HCT116 (cell line): ENCODE results near the gene TMSB10. TPM values are rescaled to one million over a fixed set of nuclear protein-coding genes. Genes with fewer than 3 reads are reported as not detected.

Experiments
- ATAC-seq: fragments of 200-7000 bp; cut with Tn5 transposase; 2 replicates; pipeline ENCODE4 v1.9.1; 2020; ENCODE audit warnings: mild to moderate bottlenecking, moderate library complexity
- BruUV-seq: library from RNA; stranded (reverse); fragments of 400-500 nt; replicated peaks from 2 replicates; lab custom pipeline; 2021; lab: Mats Ljungman, UMichigan
- CTCF ChIA-PET: fragments of 300-600 bp; sonication (Branson Sonifier 250); formaldehyde crosslinking; loops from one replicate; lab custom pipeline; 2021; ENCODE audit warnings: antibody characterized with exemption; lab: Charles Lee
- POLR2A ChIA-PET: fragments of 300-600, 350-600 bp; sonication (Branson Sonifier 250); formaldehyde crosslinking; loops from one replicate; lab custom pipeline; 2021; ENCODE audit warnings: antibody characterized with exemption; lab: Charles Lee
- RAD21 ChIA-PET, 2 experiments: fragments of 300-600 bp; sonication (Branson Sonifier 250); formaldehyde crosslinking; loops; one replicate each; lab custom pipeline; 2023; ENCODE audit warnings: low total read pairs in 2 of 2; ENCODE audit not compliant: uncharacterized antibody in 2 of 2, unreplicated experiment in 2 of 2, low non-redundant PET in 1 of 2; lab: Charles Lee
- DNase-seq: peaks from one replicate; pipeline ENCODE4 v3.0.0-alpha.2; 2010; ENCODE audit warnings: low read depth, low spot score
- H2AFZ ChIP-seq: fragments of 200-600 bp; shearing (Covaris generic), sonication (generic); 2 replicates; pipeline ENCODE4 v1.6.1; 2017; ENCODE audit warnings: low read depth, mixed run types, mixed read lengths, antibody characterized with exemption, low read length; ENCODE audit not compliant: poor library complexity, severe bottlenecking
- H3K27ac ChIP-seq: 2 replicates; pipeline ENCODE4 v1.5.1; 2012; ENCODE audit warnings: low read depth, low read length
- H3K27me3 ChIP-seq: fragments of 200-600 bp; sonication (generic); 2 replicates; pipeline ENCODE4 v1.6.1; 2016; ENCODE audit warnings: mixed run types, low read length, mixed read lengths; ENCODE audit not compliant: insufficient read depth
- H3K36me3 ChIP-seq, 2 experiments: fragments of 200-500 bp in 1 of 2; fragments of 200-600 bp in 1 of 2; sonication (Bioruptor generic) in 1 of 2; sonication (generic) in 1 of 2; 2 replicates each; pipeline versions ENCODE4 v1.5.1 to v1.6.1; 2014 to 2016; ENCODE audit warnings: low read length in 2 of 2, inconsistent platforms in 1 of 2, mixed read lengths in 1 of 2, mixed run types in 1 of 2; ENCODE audit not compliant: insufficient read depth in 2 of 2, control insufficient read depth in 1 of 2
- H3K4me1 ChIP-seq, 2 experiments: fragments of 200-600 bp in 1 of 2; sonication (generic) in 1 of 2; 2 replicates each; pipeline versions ENCODE4 v1.5.1 to v1.6.1; 2012 to 2017; ENCODE audit warnings: low read length in 2 of 2, inconsistent platforms in 1 of 2, mild to moderate bottlenecking in 1 of 2, mixed read lengths in 1 of 2, mixed run types in 1 of 2, moderate library complexity in 1 of 2; ENCODE audit not compliant: insufficient read depth in 2 of 2, control insufficient read depth in 1 of 2
- H3K4me2 ChIP-seq: fragments of 200-600 bp; sonication (generic); 2 replicates; pipeline ENCODE4 v1.6.1; 2017; ENCODE audit warnings: mixed run types, low read length, mixed read lengths
- H3K4me3 ChIP-seq, 2 experiments: fragments of 200-600 bp in 1 of 2; sonication (generic) in 1 of 2; replicated peaks in 1 of 2; 2 replicates each; pipeline ENCODE4 v1.5.1; 2011 to 2016; ENCODE audit warnings: low read length in 2 of 2, control low read depth in 1 of 2, low read depth in 1 of 2, mild to moderate bottlenecking in 1 of 2, mixed read lengths in 1 of 2, mixed run types in 1 of 2
- H3K79me2 ChIP-seq: fragments of 200-600 bp; sonication (generic); 2 replicates; pipeline ENCODE4 v1.6.1; 2017; ENCODE audit warnings: mild to moderate bottlenecking, mixed run types, low read length, moderate library complexity, mixed read lengths; ENCODE audit not compliant: insufficient read depth
- H3K9ac ChIP-seq: fragments of 200-600 bp; sonication (generic); 2 replicates; pipeline ENCODE4 v1.6.1; 2016; ENCODE audit warnings: low read length, mixed read lengths
- H3K9me2 ChIP-seq: fragments of 200-600 bp; sonication (generic), shearing (Covaris generic); 2 replicates; pipeline ENCODE4 v1.6.1; 2017; ENCODE audit warnings: mixed run types, mild to moderate bottlenecking, moderate library complexity; ENCODE audit not compliant: insufficient read depth
- H3K9me3 ChIP-seq, 2 experiments: fragments of 200-500 bp in 1 of 2; fragments of 200-600 bp in 1 of 2; sonication (Bioruptor generic) in 1 of 2; sonication (generic) in 1 of 2; 2 replicates each; pipeline ENCODE4 v1.6.1; 2014 to 2017; ENCODE audit warnings: low read length in 2 of 2, mixed read lengths in 2 of 2, inconsistent platforms in 1 of 2, low read depth in 1 of 2, mild to moderate bottlenecking in 1 of 2, mixed run types in 1 of 2, moderate library complexity in 1 of 2; ENCODE audit not compliant: control insufficient read depth in 1 of 2, insufficient read depth in 1 of 2
- H4K20me1 ChIP-seq: fragments of 200-600 bp; sonication (generic), shearing (Covaris generic); 2 replicates; pipeline ENCODE4 v1.6.1; 2017; ENCODE audit warnings: mixed run types, mild to moderate bottlenecking, moderate library complexity; ENCODE audit not compliant: insufficient read depth
- CBX3 ChIP-seq: IDR thresholded peaks from 2 replicates; pipeline ENCODE4 v1.6.1; 2012; ENCODE audit warnings: low read depth
- CEBPB ChIP-seq: IDR thresholded peaks from 2 replicates; pipeline ENCODE4 v1.6.1; 2012; ENCODE audit warnings: low read depth
- EGR1 ChIP-seq: IDR thresholded peaks from 2 replicates; pipeline ENCODE4 v1.6.1; 2012; ENCODE audit warnings: low read depth
- ELF1 ChIP-seq: IDR thresholded peaks from 2 replicates; pipeline ENCODE4 v1.6.1; 2012; ENCODE audit warnings: low read depth, borderline replicate concordance
- EZH2 ChIP-seq: fragments of 200-600 bp; sonication (generic); IDR thresholded peaks from 2 replicates; pipeline ENCODE4 v1.6.1; 2017; ENCODE audit warnings: antibody characterized with exemption, mixed run types
- EZH2phosphoT487 ChIP-seq: fragments of 200-600 bp; IDR thresholded peaks from 2 replicates; pipeline ENCODE4 v1.6.1; 2018; ENCODE audit warnings: antibody characterized with exemption, borderline replicate concordance
- FOSL1 ChIP-seq: IDR thresholded peaks from 2 replicates; pipeline ENCODE4 v1.6.1; 2012; ENCODE audit warnings: low read depth
- JUND ChIP-seq: IDR thresholded peaks from 2 replicates; pipeline ENCODE4 v1.6.1; 2012
- POLR2A ChIP-seq: IDR thresholded peaks from 2 replicates; pipeline ENCODE4 v1.7.0; 2011; ENCODE audit warnings: borderline replicate concordance; ENCODE audit not compliant: insufficient read depth, insufficient read length; ENCODE audit errors: extremely low read depth
- POLR2AphosphoS5 ChIP-seq: IDR thresholded peaks from 2 replicates; pipeline ENCODE4 v1.6.1; 2011; ENCODE audit warnings: mild to moderate bottlenecking, low read depth, low read length, moderate library complexity
- RAD21 ChIP-seq: IDR thresholded peaks from 2 replicates; pipeline ENCODE4 v1.6.1; 2012; ENCODE audit warnings: low read depth, mild to moderate bottlenecking
- SIN3A ChIP-seq: IDR thresholded peaks from 2 replicates; pipeline ENCODE4 v1.6.1; 2012; ENCODE audit warnings: low read depth
- SP1 ChIP-seq: IDR thresholded peaks from 2 replicates; pipeline ENCODE4 v1.6.1; 2012; ENCODE audit warnings: low read depth
- SRF ChIP-seq: IDR thresholded peaks from 2 replicates; pipeline ENCODE4 v1.6.1; 2012; ENCODE audit warnings: low read depth
- TCF7L2 ChIP-seq: IDR thresholded peaks from 2 replicates; pipeline ENCODE4 v1.7.0; 2011; ENCODE audit warnings: borderline replicate concordance, inconsistent platforms; ENCODE audit not compliant: insufficient read depth, insufficient read length; ENCODE audit errors: extremely low read depth
- YY1 ChIP-seq: IDR thresholded peaks from 2 replicates; pipeline ENCODE4 v1.6.1; 2011; ENCODE audit warnings: low read length, low read depth, moderate library complexity, mild to moderate bottlenecking; ENCODE audit not compliant: insufficient replicate concordance; ENCODE audit errors: extremely low read depth
- ZNF274 ChIP-seq: fragments of 200-500 bp; sonication (Bioruptor generic); IDR thresholded peaks from 2 replicates; pipeline ENCODE4 v1.6.1; 2014; ENCODE audit warnings: mild to moderate bottlenecking, low read depth, low read length, inconsistent platforms
- intact Hi-C: fragments of 100-400 bp; cut with micrococcal nuclease; formaldehyde crosslinking; loops from 2 replicates; pipeline ENCODE4 v1.10.0; 2022
- total RNA-seq: library from RNA; stranded (reverse); gene quantifications from one replicate; pipeline ENCODE4 v1.2.1, GENCODE V29; 2021; ENCODE audit not compliant: unreplicated experiment
- TF ChIP-seq, protein P1 (sequence below): IDR thresholded peaks from 2 replicates; pipeline ENCODE4 v1.6.1; 2012; ENCODE audit warnings: low read depth
- TF ChIP-seq, protein P2 (sequence below): IDR thresholded peaks from 2 replicates; pipeline ENCODE4 v1.6.1; 2012
- TF ChIP-seq, protein P3 (sequence below), 3 experiments: fragments of 200-600 bp in 1 of 3; sonication (generic) in 1 of 3; IDR thresholded peaks in 2 of 3; conservative IDR thresholded peaks in 1 of 3; 2 replicates each; pipeline ENCODE4 v1.5.1; 2012 to 2017; ENCODE audit warnings: low read depth in 2 of 3, low read length in 2 of 3, antibody characterized with exemption in 1 of 3, borderline replicate concordance in 1 of 3, control low read depth in 1 of 3, mild to moderate bottlenecking in 1 of 3, mixed read lengths in 1 of 3, mixed run types in 1 of 3, moderate library complexity in 1 of 3; ENCODE audit not compliant: insufficient read depth in 1 of 3

The TMSB10 gene
- total RNA-seq, 1 experiment from 2014 or later = 2,677 TPM

DNA sequence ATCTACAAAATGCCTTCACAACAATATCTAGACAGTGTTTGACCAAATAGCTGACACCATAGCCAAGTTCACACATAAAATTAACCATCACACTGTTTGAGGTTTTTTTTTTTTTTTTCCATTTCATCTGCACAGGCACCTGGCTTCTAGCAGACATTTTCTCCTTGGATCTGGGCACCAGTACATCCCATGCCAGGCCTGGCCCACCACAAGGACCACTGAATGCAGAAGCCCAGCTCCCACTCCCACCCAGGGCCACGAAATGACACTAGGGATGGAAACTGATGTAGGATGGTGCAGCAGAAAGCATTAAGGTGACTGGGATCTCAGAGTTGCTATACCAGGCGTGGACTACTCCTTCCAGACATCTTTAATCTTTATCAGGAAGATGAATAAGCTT, 13.0 kb downstream of the TMSB10 start (continued):
- TF ChIP-seq CEBPB (no peak), JUND (no peak)

DNA sequence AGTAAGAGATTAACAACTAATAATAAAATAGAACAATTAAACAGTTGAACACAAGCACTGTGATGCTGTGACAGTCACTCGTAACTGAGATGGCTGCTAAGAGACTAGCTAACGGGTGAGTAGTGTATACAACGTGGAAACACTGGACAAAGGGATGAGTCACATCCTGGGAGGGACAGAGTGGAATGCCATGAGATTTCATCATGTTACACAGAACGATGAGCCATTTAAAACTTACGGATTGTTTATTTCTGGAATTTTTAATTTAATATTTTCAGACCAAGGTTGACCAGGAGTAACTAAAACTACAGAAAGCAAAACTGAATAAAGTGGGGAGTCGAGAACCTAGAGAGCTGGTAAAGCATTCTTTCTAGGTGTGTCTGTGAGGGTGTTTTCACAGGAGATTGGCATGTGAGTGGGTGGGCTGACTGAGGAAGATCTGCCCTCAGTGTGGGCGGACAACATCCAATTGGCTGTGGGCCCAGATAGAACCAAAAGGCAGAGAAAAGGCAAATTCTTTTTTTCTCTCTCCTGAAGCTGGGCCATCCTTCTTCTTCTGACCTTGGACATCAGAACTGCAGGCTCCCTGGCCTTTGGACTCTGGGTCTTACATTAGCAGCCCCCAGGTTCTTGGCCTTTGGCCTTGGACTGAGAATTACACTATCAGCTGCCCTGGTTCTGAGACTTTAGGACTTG, 14.6 kb downstream of the TMSB10 start:
- Histone ChIP-seq H3K4me3 (peak overlapping the region; percentile 12 to 41), H3K4me1 (peaks cover 23 to 45% of the 10 kb centered on the region in 2 experiments), H3K4me2 (peak overlapping the region; percentile 73), H3K9me2 (no peaks in the 10 kb centered on the region), H3K27me3 (no peaks in the 10 kb centered on the region), H3K9ac (peak overlapping the region; percentile 72), H3K9me3 (no peaks in the 10 kb centered on the region), H2AFZ (no peak overlapping the region), H3K79me2 (no peaks in the 10 kb centered on the region), H3K36me3 (no peaks in the 10 kb centered on the region), H3K27ac (peak overlapping the region; percentile 87), H4K20me1 (no peaks in the 10 kb centered on the region)
- peak; percentile 94 for DNase-seq
- TF ChIP-seq POLR2AphosphoS5 (peak; percentile 82), TCF7L2 (no peak), YY1 (peak; percentile 57), ZNF274 (no peak), SRF (no peak), EGR1 (no peak), POLR2A (peak; percentile 66), CEBPB (no peak), CBX3 (no peak), SIN3A (no peak), EZH2 (no peak), SP1 (no peak), ELF1 (no peak), EZH2phosphoT487 (no peak), JUND (no peak), FOSL1 (no peak), RAD21 (no peak)
- TF ChIP-seq, protein P1, sequence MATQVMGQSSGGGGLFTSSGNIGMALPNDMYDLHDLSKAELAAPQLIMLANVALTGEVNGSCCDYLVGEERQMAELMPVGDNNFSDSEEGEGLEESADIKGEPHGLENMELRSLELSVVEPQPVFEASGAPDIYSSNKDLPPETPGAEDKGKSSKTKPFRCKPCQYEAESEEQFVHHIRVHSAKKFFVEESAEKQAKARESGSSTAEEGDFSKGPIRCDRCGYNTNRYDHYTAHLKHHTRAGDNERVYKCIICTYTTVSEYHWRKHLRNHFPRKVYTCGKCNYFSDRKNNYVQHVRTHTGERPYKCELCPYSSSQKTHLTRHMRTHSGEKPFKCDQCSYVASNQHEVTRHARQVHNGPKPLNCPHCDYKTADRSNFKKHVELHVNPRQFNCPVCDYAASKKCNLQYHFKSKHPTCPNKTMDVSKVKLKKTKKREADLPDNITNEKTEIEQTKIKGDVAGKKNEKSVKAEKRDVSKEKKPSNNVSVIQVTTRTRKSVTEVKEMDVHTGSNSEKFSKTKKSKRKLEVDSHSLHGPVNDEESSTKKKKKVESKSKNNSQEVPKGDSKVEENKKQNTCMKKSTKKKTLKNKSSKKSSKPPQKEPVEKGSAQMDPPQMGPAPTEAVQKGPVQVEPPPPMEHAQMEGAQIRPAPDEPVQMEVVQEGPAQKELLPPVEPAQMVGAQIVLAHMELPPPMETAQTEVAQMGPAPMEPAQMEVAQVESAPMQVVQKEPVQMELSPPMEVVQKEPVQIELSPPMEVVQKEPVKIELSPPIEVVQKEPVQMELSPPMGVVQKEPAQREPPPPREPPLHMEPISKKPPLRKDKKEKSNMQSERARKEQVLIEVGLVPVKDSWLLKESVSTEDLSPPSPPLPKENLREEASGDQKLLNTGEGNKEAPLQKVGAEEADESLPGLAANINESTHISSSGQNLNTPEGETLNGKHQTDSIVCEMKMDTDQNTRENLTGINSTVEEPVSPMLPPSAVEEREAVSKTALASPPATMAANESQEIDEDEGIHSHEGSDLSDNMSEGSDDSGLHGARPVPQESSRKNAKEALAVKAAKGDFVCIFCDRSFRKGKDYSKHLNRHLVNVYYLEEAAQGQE = no peak
- TF ChIP-seq, protein P2, sequence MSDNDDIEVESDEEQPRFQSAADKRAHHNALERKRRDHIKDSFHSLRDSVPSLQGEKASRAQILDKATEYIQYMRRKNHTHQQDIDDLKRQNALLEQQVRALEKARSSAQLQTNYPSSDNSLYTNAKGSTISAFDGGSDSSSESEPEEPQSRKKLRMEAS = no peak
- TF ChIP-seq, protein P3, sequence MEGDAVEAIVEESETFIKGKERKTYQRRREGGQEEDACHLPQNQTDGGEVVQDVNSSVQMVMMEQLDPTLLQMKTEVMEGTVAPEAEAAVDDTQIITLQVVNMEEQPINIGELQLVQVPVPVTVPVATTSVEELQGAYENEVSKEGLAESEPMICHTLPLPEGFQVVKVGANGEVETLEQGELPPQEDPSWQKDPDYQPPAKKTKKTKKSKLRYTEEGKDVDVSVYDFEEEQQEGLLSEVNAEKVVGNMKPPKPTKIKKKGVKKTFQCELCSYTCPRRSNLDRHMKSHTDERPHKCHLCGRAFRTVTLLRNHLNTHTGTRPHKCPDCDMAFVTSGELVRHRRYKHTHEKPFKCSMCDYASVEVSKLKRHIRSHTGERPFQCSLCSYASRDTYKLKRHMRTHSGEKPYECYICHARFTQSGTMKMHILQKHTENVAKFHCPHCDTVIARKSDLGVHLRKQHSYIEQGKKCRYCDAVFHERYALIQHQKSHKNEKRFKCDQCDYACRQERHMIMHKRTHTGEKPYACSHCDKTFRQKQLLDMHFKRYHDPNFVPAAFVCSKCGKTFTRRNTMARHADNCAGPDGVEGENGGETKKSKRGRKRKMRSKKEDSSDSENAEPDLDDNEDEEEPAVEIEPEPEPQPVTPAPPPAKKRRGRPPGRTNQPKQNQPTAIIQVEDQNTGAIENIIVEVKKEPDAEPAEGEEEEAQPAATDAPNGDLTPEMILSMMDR (IDR thresholded peaks at IDR 0.05 in 2 of 3, conservative IDR thresholded peaks at IDR 0.05 in 1 of 3; ENCODE audit: borderline replicate concordance in 1 of 3, insufficient read depth in 1 of 3, low read depth in 2 of 3, low read length in 2 of 3) = no peak
- intact Hi-C loops = loop anchor here (1.0 kb wide), 1 partner anchor 13 kb away; no protein-coding TSS in a partner anchor
- POLR2A ChIA-PET = interaction anchor here (0.7 to 9.0 kb wide), 13 partner anchors 9 to 619 kb away, joined by 3 to 163 read pairs (median 4); partner anchors contain the start of genes ELMOD3, MAT2A, RETSAT and TCF7L1
- ATAC-seq = peak; percentile 91
- BruUV-seq = no TSS peak
- RAD21 ChIA-PET = interaction anchor here (1.0 to 1.2 kb wide), 3 partner anchors 12 to 14 kb away, joined by 3 to 5 read pairs (median 3); no protein-coding TSS in a partner anchor
- CTCF ChIA-PET = interaction anchor here (0.8 to 1.5 kb wide), 2 partner anchors 38 to 380 kb away, joined by 3 read pairs; no protein-coding TSS in a partner anchor
